Measurements from ENCODE around the gene USP3.

Gene USP3

GRCh38 chr15:63553388-63553791, 49.0 kb downstream of the USP3 start:
- DNase-seq = no peak

DNA sequence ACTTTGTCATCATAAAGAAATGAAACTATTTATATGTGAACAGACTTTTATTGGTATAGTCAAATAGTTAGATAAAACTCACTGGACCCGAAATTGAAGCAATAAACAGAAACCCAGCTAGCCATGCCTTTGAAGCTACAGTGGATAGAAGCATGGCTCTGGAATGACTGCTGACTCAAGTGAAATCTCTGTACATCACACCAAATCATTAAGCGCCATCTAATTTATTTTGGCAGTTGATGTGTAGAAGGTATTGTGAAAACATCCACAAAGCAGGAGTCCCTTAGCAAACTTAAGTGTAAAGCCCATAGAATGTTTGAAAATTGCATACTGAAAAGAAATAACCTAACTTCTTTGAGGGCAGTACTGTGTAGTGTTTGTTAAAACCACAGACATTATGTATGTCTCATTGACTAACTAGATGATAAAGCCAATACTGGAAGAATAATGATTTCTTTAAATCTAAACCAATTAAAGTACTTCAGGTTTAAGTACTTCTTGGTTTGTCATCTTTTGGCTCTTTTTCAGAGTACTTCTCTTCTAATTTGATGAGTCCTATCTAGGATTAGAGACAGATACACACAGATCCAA, 50.0 kb downstream of the USP3 start:
- DNase-seq = no peak

GRCh38 chr15:63555507-63555906, 51.1 kb downstream of the USP3 start:
- no peak for DNase-seq

DNA sequence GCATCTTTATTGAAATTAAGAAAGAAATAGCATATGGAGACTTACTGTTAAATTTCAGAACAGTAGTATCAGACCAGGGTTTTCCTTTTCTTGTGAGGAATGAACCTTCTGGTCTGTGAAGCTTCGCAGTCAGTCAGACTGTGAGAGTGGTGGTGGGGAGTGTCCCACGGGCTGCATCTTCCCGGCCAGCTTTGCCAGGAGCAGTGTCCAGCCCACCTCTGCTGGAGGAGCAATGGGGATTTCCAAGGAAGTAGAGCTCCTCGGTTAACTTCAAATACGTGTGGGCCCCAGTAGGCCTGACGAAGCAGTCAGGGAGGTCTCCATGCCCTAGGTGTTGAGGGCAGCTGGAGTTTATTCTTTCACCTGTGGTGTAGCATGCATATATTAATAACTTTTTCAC, 51.9 kb downstream of the USP3 start:
- no peak for DNase-seq

DNA sequence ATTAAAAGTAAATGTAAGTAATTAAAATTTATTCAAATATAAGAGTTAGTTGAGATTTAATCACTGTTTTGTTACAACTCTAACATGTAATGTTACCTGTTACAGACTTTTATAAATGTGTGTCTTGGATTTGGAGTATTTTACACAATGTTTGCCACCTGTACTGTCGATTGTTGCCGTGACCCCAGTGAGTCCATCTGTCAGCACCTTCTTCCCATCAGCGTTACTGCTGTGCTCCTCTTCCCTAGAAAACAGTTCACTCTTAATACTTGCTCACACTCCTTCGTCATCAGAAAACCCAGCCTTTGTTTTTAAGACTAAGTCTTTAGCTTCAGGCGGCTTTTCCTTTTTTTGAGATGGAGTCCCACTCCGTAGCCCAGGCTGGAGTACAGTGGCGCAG, 52.3 kb downstream of the USP3 start:
- DNase-seq = no peak

GRCh38 chr15:63559753-63560152, 55.4 kb downstream of the USP3 start:
- DNase-seq = no peak

- peak in 1 of 5 donors; percentile 25 for DNase-seq
These were observed 56.5 kb downstream of the USP3 start for GRCh38 chr15:63560741-63561448.

GRCh38 chr15:63564093-63564492, 59.7 kb downstream of the USP3 start:
- DNase-seq = no peak

DNA sequence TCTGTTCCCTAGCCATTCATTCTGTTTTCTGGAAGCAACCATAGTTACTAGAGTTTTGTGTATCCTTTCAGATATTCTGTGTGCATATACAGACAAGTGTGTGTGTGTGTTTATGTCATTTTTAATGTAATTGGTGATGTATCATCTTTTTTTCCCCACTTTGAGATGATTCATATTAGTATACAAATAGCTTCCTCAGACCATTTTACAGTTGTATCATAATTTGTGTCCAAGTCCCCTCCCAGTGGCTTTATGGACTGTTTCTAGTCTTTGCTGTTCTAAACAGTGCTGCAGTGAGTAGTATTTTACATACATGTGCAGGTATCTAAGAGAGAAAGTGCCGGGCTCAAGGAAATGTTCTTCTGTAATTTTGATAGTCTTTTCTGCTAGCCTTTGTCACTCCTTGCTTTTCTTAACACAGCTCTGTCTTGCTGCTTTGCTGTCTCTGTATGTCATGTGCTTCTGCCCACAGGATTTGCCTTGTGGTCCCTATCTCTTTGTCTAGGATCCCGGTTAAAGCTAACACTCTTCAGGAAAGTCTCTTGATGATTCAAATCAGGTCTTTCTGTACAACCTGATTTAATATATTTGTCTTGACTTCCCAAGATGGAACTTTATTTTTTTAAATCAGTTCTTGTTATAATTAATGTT, 61.3 kb downstream of the USP3 start:
- DNase-seq = no peak

DNA sequence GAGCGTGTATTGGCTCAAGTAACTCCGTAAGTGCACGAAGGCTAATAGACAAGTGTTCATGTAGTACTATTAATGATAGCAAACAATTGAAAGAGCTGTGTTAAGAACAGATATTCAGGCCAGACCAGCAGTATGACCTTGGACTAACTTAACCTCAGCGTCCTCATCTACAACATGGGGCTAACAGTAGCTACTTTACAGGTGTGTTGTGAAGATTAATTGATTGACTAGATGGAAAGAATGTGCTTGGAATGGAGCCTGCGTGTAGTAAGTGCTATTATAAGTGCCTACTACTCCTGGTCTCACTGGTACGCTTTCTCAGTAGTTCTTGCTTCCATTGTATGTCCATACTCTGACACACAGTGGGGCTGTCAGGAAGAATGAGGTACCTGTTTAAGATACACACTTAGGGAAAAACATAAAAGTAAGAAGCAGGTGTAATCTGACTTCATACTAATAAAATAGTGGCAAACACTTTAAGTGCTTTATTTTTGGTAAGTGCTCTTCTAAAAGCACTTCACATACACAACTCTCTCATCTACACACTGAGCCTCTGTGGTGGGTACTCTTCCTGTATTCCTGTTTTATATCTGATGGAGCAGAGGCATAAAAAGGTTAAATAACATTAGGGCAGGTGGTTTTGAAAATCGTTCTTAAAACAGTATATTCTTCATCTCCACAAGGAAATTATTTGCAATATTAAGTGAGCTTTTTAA, 68.5 kb downstream of the USP3 start:
- DNase-seq = no peak

DNA sequence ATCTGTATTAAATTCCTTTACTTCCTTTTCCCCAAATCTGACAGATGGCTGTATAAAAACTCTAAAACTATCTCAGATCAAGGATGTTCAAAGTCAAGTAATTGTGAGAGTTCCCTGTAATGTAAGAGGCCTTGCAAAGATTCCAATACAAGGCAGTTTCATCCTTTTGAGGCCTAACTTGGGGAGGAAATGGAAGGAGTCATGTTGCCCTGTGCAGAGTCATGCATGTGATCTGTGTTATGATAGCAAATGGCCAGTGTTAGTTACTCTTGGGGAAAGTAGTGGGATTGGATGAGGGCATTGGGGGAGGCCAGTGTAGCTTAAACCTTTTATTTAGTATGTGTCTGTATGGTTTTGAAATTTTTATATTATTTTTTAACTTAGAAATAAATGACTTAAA, 69.1 kb downstream of the USP3 start:
- no peak for DNase-seq

- DNase-seq = no peak
These were observed 70.9 kb downstream of the USP3 start for GRCh38 chr15:63575312-63575711.

DNA sequence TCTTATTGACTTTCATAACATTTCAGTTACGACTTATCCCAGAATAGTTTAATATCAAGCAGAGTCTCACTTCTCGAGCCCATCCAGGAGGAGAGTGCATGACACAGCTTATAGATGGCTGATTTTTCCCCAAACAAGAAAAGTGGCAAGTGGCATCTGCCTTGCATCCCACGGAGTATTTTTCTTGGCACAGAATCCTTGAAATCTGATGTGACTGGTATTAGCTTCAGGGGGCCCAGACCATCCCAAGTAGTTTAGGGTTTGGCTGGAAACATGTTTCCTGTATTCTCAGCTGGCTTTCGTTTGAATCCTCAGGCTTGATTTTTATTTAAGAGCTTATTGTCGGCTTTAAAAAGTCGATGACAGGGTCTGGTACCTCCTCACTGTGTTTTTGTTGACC, 72.0 kb downstream of the USP3 start:
- no peak for DNase-seq

DNA sequence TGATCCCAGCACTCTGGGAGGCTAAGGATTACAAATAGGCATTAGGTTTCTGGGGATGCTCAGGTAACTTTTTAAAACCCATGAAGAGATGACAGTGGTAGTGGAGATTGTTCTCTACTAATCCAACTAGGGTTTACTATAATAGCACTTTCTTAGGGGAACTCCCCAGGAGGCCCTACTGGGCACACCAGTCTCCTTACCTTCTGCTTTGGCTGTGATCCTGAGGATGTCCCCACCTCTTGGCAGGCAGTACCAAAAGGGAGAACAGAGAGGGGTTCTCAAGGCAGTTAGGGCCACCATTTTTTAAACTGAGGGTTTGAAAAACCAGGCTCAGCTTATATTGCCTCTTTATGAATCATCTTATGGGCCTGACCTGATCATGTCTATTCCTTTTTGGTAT, 77.8 kb downstream of the USP3 start:
- no peak for DNase-seq

- DNase-seq = no peak
These were observed 78.5 kb downstream of the USP3 start for GRCh38 chr15:63582718-63583426.

DNA sequence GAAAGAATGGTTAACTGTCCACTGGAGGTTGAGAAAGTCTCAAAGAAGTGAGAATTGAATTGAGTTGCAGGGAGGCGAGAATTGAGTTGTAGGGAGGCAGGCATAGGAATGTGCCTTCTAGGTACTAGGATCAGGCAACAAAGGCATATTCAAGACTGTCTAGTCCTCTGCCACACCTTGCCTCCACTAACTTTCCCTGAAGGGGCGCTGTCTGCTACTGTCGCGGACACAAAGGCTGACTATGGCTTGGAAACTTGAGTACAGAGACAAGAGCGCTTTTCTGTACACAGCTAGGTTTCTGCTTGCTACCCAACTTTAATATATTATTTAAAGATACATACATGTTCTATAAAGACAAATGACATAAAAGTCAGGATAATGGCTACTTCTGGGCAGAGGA, 82.4 kb downstream of the USP3 start:
- DNase-seq = no peak

DNA sequence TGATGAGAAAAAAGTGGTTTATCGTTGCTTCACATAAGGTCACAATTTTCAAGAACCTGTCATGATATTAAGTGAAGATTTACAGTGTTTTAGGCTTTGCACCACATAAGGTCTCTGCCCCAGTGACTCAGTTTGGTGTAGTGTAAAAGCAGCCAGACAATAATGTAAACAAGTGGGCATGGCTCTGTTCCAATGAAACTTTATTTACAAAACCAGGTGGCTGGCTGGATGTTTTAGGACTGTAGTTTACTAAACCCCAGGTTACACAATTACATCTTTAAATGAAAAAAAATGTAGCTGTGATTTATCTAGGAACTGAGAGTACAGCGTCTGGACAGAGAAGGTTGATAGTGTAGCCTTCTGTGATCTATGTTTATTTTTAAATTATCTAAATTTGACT, 83.1 kb downstream of the USP3 start:
- DNase-seq = no peak

- DNase-seq = no peak
These were observed 84.4 kb downstream of the USP3 start for GRCh38 chr15:63588826-63589225.

GRCh38 chr15:63593705-63594671, 89.6 kb downstream of the USP3 start:
- DNase-seq = peak in 1 of 5 donors; percentile 18

GRCh38 chr15:63595065-63595464, 90.7 kb downstream of the USP3 start:
- DNase-seq = no peak

DNA sequence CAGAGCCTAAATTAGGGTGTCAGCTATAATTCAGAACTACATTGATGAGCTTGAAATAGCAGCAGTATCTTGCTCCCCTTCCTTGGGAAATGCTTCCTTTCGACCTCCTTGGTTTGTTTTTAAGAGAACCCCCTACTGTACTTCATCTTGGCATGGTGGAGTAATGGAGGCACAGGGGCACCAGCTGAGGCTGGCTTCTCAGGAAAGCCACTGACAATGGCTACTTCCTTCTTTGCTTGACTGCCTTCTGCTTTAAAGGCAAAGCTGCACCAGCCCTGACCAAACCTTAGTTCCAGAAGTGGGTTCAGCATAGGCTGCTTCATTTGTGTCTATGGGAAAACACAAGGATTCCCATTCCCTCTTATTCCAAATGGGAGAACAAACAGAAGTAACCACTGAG, 91.3 kb downstream of the USP3 start:
- DNase-seq = no peak

- DNase-seq = no peak
These were observed 92.3 kb downstream of the USP3 start for GRCh38 chr15:63596676-63597037.
